H1 (cell line): Measurements from ENCODE around the gene ARHGAP8. TPM values are rescaled to one million over a fixed set of nuclear protein-coding genes. Genes with fewer than 3 reads are reported as not detected.
A peak's percentile ranks its signal among the peaks of the same experiment; 100 is the strongest.

ENCODE experiments used
- CTCF ChIA-PET: fragments of 300-600 bp; sonication (Branson Sonifier 250); formaldehyde crosslinking; loops from one replicate; lab custom pipeline; 2021; ENCODE audit not compliant: partially characterized antibody; lab: Charles Lee
- POLR2A ChIA-PET: fragments of 300-600 bp; sonication (Branson Sonifier 250); formaldehyde crosslinking; loops from one replicate; lab custom pipeline; 2021; ENCODE audit warnings: inconsistent platforms; ENCODE audit not compliant: partially characterized antibody; lab: Charles Lee
- DNase-seq, 2 experiments: peaks; one replicate each; pipeline versions ENCODE4 v3.0.0 to v3.0.0-alpha.2; 2010 to 2022; ENCODE audit warnings: low spot score in 2 of 2, low read depth in 1 of 2, mixed read lengths in 1 of 2
- FAIRE-seq: peaks from 2 replicates; lab custom pipeline; 2011; peaks lifted over from hg19 to GRCh38; lab: Jason Lieb, UNC
- H2AFZ ChIP-seq: 2 replicates; pipeline ENCODE4 v1.8.1; 2012; ENCODE audit warnings: low read length, inconsistent platforms
- H2AK5ac ChIP-seq: 2 replicates; pipeline ENCODE4 v1.6.1; 2013; ENCODE audit warnings: low read depth, low read length
- H2BK120ac ChIP-seq: replicated peaks from 2 replicates; pipeline ENCODE3; 2013; ENCODE audit warnings: low read depth, low read length, inconsistent platforms
- H2BK12ac ChIP-seq: 2 replicates; pipeline ENCODE4 v1.6.1; 2013; ENCODE audit warnings: low read depth, low read length
- H2BK15ac ChIP-seq: 2 replicates; pipeline ENCODE4 v1.6.1; 2013; ENCODE audit warnings: low read length
- H2BK20ac ChIP-seq: 2 replicates; pipeline ENCODE4 v1.6.1; 2013; ENCODE audit warnings: low read length
- H2BK5ac ChIP-seq: 2 replicates; pipeline ENCODE4 v1.6.1; 2013; ENCODE audit warnings: low read depth, low read length
- H3K14ac ChIP-seq: 2 replicates; pipeline ENCODE4 v1.6.1; 2013; ENCODE audit warnings: inconsistent platforms; ENCODE audit not compliant: insufficient read length
- H3K18ac ChIP-seq: 2 replicates; pipeline ENCODE4 v1.6.1; 2013; ENCODE audit warnings: low read length; ENCODE audit errors: extremely low read depth
- H3K23ac ChIP-seq: 2 replicates; pipeline ENCODE4 v1.6.1; 2013; ENCODE audit warnings: inconsistent platforms; ENCODE audit not compliant: insufficient read length
- H3K23me2 ChIP-seq: 2 replicates; pipeline ENCODE4 v1.6.1; 2013; ENCODE audit warnings: low read depth, low read length
- H3K27ac ChIP-seq: 2 replicates; pipeline ENCODE4 v1.6.1; 2011; ENCODE audit warnings: low read depth, low read length, inconsistent platforms
- H3K27me3 ChIP-seq, 4 experiments: replicated peaks in 1 of 4; 1 replicate in 1 of 4; 2 replicates in 3 of 4; pipeline versions ENCODE4 v1.6.1 to v1.8.1; 2011 to 2013; ENCODE audit warnings: low read length in 3 of 4, mild to moderate bottlenecking in 3 of 4, inconsistent platforms in 2 of 4, mixed read lengths in 2 of 4, moderate library complexity in 1 of 4; ENCODE audit not compliant: control insufficient read depth in 3 of 4, insufficient read depth in 3 of 4; ENCODE audit errors: extremely low read depth in 1 of 4
- H3K36me3 ChIP-seq, 4 experiments: 2 replicates each; pipeline versions ENCODE4 v1.6.1 to v1.8.1; 2011 to 2013; ENCODE audit warnings: mild to moderate bottlenecking in 4 of 4, low read length in 3 of 4, moderate library complexity in 2 of 4, control low read depth in 1 of 4, inconsistent platforms in 1 of 4; ENCODE audit not compliant: insufficient read depth in 4 of 4, control insufficient read depth in 2 of 4
- H3K4ac ChIP-seq: replicated peaks from 2 replicates; pipeline ENCODE3; 2013; ENCODE audit warnings: low read length, low read depth, mixed read lengths, inconsistent platforms; ENCODE audit not compliant: insufficient read length
- H3K4me1 ChIP-seq, 4 experiments: replicated peaks in 1 of 4; 1 replicate in 1 of 4; 2 replicates in 3 of 4; pipeline versions ENCODE4 v1.6.1 to v1.8.1; 2011 to 2013; ENCODE audit warnings: low read length in 3 of 4, inconsistent platforms in 2 of 4, mixed read lengths in 1 of 4; ENCODE audit not compliant: insufficient read depth in 4 of 4, control insufficient read depth in 3 of 4
- H3K4me2 ChIP-seq, 2 experiments: 2 replicates each; pipeline versions ENCODE4 v1.6.1 to v1.8.1; 2011 to 2013; ENCODE audit warnings: low read depth in 2 of 2, low read length in 2 of 2, control low read depth in 1 of 2, inconsistent platforms in 1 of 2, mild to moderate bottlenecking in 1 of 2; ENCODE audit not compliant: insufficient read depth in 1 of 2
- H3K4me3 ChIP-seq, 4 experiments: fragments of 200-600, 300-600 bp in 1 of 4; sonication (generic), shearing (Covaris generic), sonication (Bioruptor Twin) in 1 of 4; 2 replicates each; pipeline versions ENCODE4 v1.5.1 to v1.8.1; 2011 to 2016; ENCODE audit warnings: low read length in 4 of 4, low read depth in 3 of 4, control low read depth in 2 of 4, inconsistent platforms in 2 of 4, mild to moderate bottlenecking in 2 of 4, mixed read lengths in 1 of 4, moderate library complexity in 1 of 4; ENCODE audit not compliant: insufficient read depth in 2 of 4; ENCODE audit errors: extremely low read depth in 1 of 4
- H3K56ac ChIP-seq: replicated peaks from 2 replicates; pipeline ENCODE3; 2013; ENCODE audit warnings: low read depth, mild to moderate bottlenecking, mixed read lengths, low read length, inconsistent platforms; ENCODE audit not compliant: insufficient read length
- H3K79me1 ChIP-seq: 2 replicates; pipeline ENCODE4 v1.6.1; 2013; ENCODE audit warnings: low read depth, low read length, control low read depth
- H3K79me2 ChIP-seq, 2 experiments: 2 replicates each; pipeline versions ENCODE4 v1.6.1 to v1.8.1; 2012 to 2013; ENCODE audit warnings: low read length in 2 of 2, mild to moderate bottlenecking in 2 of 2, inconsistent platforms in 1 of 2; ENCODE audit not compliant: insufficient read depth in 2 of 2, control insufficient read depth in 1 of 2
- H3K9ac ChIP-seq, 4 experiments: replicated peaks in 1 of 4; 1 replicate in 1 of 4; 2 replicates in 3 of 4; pipeline versions ENCODE4 v1.6.1 to v1.8.1; 2011 to 2013; ENCODE audit warnings: low read depth in 3 of 4, low read length in 3 of 4, control low read depth in 2 of 4, mild to moderate bottlenecking in 2 of 4, moderate library complexity in 2 of 4, inconsistent platforms in 1 of 4; ENCODE audit errors: extremely low read depth in 1 of 4
- H3K9me3 ChIP-seq, 2 experiments: 2 replicates each; pipeline versions ENCODE4 v1.6.1 to v1.8.1; 2012 to 2013; ENCODE audit warnings: mild to moderate bottlenecking in 2 of 2, moderate library complexity in 2 of 2, control low read depth in 1 of 2, inconsistent platforms in 1 of 2, low read depth in 1 of 2, low read length in 1 of 2, mixed read lengths in 1 of 2; ENCODE audit not compliant: insufficient read depth in 2 of 2
- H4K20me1 ChIP-seq, 2 experiments: replicated peaks in 1 of 2; 2 replicates each; pipeline versions ENCODE3 to v1.8.1; 2011 to 2013; ENCODE audit warnings: inconsistent platforms in 2 of 2, low read length in 2 of 2, mild to moderate bottlenecking in 1 of 2; ENCODE audit not compliant: insufficient read depth in 2 of 2, control insufficient read depth in 1 of 2
- H4K5ac ChIP-seq: 2 replicates; pipeline ENCODE4 v1.6.1; 2013; ENCODE audit warnings: low read length, low read depth, mixed read lengths, inconsistent platforms; ENCODE audit not compliant: insufficient read length
- H4K8ac ChIP-seq: 2 replicates; pipeline ENCODE4 v1.8.0; 2013; ENCODE audit warnings: mild to moderate bottlenecking, moderate library complexity, low read length, inconsistent platforms; ENCODE audit not compliant: insufficient read depth; ENCODE audit errors: extremely low read depth
- H4K91ac ChIP-seq: replicated peaks from 2 replicates; pipeline ENCODE3; 2013; ENCODE audit warnings: low read length, mixed read lengths, inconsistent platforms; ENCODE audit not compliant: insufficient read length
- BACH1 ChIP-seq: IDR thresholded peaks from 2 replicates; pipeline ENCODE4 v1.6.1; 2012; ENCODE audit warnings: low read length, improper control_type of control experiment
- BCL11A ChIP-seq, 2 experiments: IDR thresholded peaks; one replicate each; pipeline ENCODE4 v1.6.1; 2011; ENCODE audit warnings: low read depth in 2 of 2, low read length in 2 of 2, mild to moderate bottlenecking in 2 of 2
- CHD2 ChIP-seq: IDR thresholded peaks from 2 replicates; pipeline ENCODE4 v1.6.1; 2012; ENCODE audit warnings: low read length, improper control_type of control experiment
- E2F6 ChIP-seq: IDR thresholded peaks from 2 replicates; pipeline ENCODE4 v1.6.1; 2012; ENCODE audit warnings: inconsistent platforms
- EP300 ChIP-seq, 2 experiments: IDR thresholded peaks; 1 replicate in 1 of 2; 2 replicates in 1 of 2; pipeline ENCODE4 v1.6.1; 2011 to 2012; ENCODE audit warnings: low read depth in 2 of 2, low read length in 2 of 2, mild to moderate bottlenecking in 2 of 2, borderline replicate concordance in 1 of 2, inconsistent platforms in 1 of 2, moderate library complexity in 1 of 2
- HDAC6 ChIP-seq: IDR thresholded peaks from one replicate; pipeline ENCODE4 v1.7.1; 2012; ENCODE audit warnings: low read depth, mild to moderate bottlenecking, inconsistent platforms, low read length, moderate library complexity
- KDM4A ChIP-seq: IDR thresholded peaks from one replicate; pipeline ENCODE4 v1.7.1; 2012; ENCODE audit warnings: low read depth, mild to moderate bottlenecking, moderate library complexity, low read length, inconsistent platforms; ENCODE audit not compliant: severe bottlenecking
- NANOG ChIP-seq: IDR thresholded peaks from 2 replicates; pipeline ENCODE4 v1.6.1; 2011; ENCODE audit warnings: low read length, low read depth, mild to moderate bottlenecking, inconsistent platforms; ENCODE audit not compliant: insufficient read depth, poor library complexity, severe bottlenecking
- POU5F1 ChIP-seq: IDR thresholded peaks from 2 replicates; pipeline ENCODE4 v1.6.1; 2011; ENCODE audit warnings: low read depth, mild to moderate bottlenecking, low read length, moderate library complexity
- SIRT6 ChIP-seq: IDR thresholded peaks from one replicate; pipeline ENCODE4 v1.7.1; 2012; ENCODE audit warnings: low read length, inconsistent platforms
- SP1 ChIP-seq: IDR thresholded peaks from 2 replicates; pipeline ENCODE4 v1.6.1; 2011; ENCODE audit warnings: low read depth, low read length
- WGBS, 2 experiments: shearing (Covaris generic) in 1 of 2; methylation state at CpG; one replicate each; pipeline versions ENCODE4 v1.1.6 to v1.1.7; 2013 to 2015; ENCODE audit warnings: low lambda C conversion rate in 2 of 2, mixed read lengths in 2 of 2, inconsistent platforms in 1 of 2, low coverage in 1 of 2, missing lambda C conversion rate in 1 of 2; ENCODE audit not compliant: insufficient replicate concordance in 2 of 2, insufficient coverage in 1 of 2, insufficient read length in 1 of 2; ENCODE audit errors: extremely low coverage in 1 of 2, missing lambda C conversion rate in 1 of 2; 5-methylcytosine and 5-hydroxymethylcytosine counted together
- polyA plus RNA-seq, 7 experiments: library from polyadenylated mRNA; depleted of rRNA in 3 of 7; stranded (reverse) in 5 of 7; unstranded in 2 of 7; fragments of >200 nt in 5 of 7; fragments of 200-250 nt in 2 of 7; gene quantifications; 1 replicate in 5 of 7; 2 replicates in 1 of 7; 4 replicates in 1 of 7; pipeline versions ENCODE4 v1.2.1 to v1.2.3, GENCODE V29; 2011 to 2013; ENCODE audit warnings: missing spikeins in 2 of 7, mixed read lengths in 2 of 7
- total RNA-seq: library from RNA; stranded (reverse); fragmentation: NEBNext Ultra II Directional; extraction: Animal tissue kit (Norgen Biotek cat#: 25700); gene quantifications from 2 replicates; pipeline ENCODE4 v1.2.1, GENCODE V29; 2021
- TF ChIP-seq, protein P1 (sequence below): IDR thresholded peaks from 2 replicates; pipeline ENCODE4 v1.6.1; 2011; ENCODE audit warnings: low read length, improper control_type of control experiment

ARHGAP8 gene
- total and polyA plus RNA-seq, 2 of the 8 experiments (the other 6 are each of a cell fraction or from before 2014, with no cell fraction given) = 35.6 to 47.7 TPM

DNA sequence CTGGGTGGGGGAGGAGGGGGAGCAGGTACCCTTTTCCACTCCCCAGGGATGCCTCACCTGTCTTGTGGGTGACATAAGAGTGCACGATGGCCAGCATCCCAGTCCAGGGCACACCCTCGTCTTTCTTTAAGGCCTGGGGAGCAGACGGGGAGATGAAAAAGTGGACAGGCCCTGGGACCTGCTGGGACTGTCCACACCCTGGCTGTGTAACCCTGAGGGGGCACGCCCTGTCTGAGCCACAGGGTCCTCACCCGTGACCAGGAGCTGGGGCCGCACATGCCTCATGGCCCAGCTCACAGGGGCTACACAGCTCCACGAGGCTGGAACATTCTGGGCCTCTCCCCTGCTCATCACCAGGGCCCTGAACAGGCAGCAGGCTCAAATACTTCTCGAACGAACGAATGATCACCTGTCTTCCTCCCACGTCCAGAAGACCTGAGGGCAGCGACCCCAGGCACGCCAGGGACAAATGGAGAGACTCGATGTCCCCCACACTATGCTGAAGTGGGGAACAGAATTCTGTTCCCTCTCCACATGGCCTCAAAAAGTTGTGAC is 133.5 kb downstream of the ARHGAP8 start:
- Histone ChIP-seq H3K18ac (no peak overlapping the region), H2BK5ac (no peak overlapping the region), H2BK20ac (no peak overlapping the region), H2AFZ (no peak overlapping the region), H3K14ac (no peak overlapping the region), H3K4ac (no peak overlapping the region), H3K23me2 (peaks cover 8% of the 10 kb centered on the region; the same call in 1 of the 2 replicates), H2BK12ac (no peak overlapping the region), H4K91ac (no peak overlapping the region), H3K4me2 (no peak overlapping the region), H3K79me1 (no peaks in the 10 kb centered on the region), H3K9ac (no peak overlapping the region), H4K5ac (no peak overlapping the region), H3K23ac (no peak overlapping the region), H3K79me2 (no peaks in the 10 kb centered on the region), H3K4me3 (no peak overlapping the region), H3K4me1 (peaks cover 0 to 13% (median 9%) of the 10 kb centered on the region in 4 experiments; a peak in 5 of 7 replicates), H2AK5ac (no peak overlapping the region), H2BK15ac (no peak overlapping the region), H3K36me3 (peaks cover 13 to 31% (median 25%) of the 10 kb centered on the region in 4 experiments; a peak in 7 of 8 replicates), H2BK120ac (no peak overlapping the region), H3K56ac (no peak overlapping the region), H3K9me3 (no peaks in the 10 kb centered on the region; a peak in 1 of 4 replicates), H4K8ac (peak overlapping the region; percentile 22; the same call in 1 of the 2 replicates), H3K27me3 (no peaks in the 10 kb centered on the region; a peak in 1 of 7 replicates), H3K27ac (peak overlapping the region; percentile 25; the same call in 1 of the 2 replicates), H4K20me1 (peaks cover 0 to 11% of the 10 kb centered on the region in 2 experiments)
- ChIA-PET CTCF (no interaction called here), POLR2A (no interaction called here)
- no peak for FAIRE-seq
- WGBS, 2 experiments = 93% methylated on average over 13 of the region's 14 CpGs; no CpG with 5 or more reads in 1 of the 2 experiments
- no peak for DNase-seq
- TF ChIP-seq SP1 (no peak), BACH1 (no peak), POU5F1 (no peak), NANOG (no peak), KDM4A (no peak), E2F6 (no peak), EP300 (IDR thresholded peaks at IDR 0.05; ENCODE audit: borderline replicate concordance in 1 of 2, low read depth in 2 of 2, low read length in 2 of 2) (no peak), CHD2 (no peak), BCL11A (IDR thresholded peaks at IDR 0.05; ENCODE audit: low read depth in 2 of 2, low read length in 2 of 2) (no peak), HDAC6 (no peak), SIRT6 (no peak)
- TF ChIP-seq, protein P1, sequence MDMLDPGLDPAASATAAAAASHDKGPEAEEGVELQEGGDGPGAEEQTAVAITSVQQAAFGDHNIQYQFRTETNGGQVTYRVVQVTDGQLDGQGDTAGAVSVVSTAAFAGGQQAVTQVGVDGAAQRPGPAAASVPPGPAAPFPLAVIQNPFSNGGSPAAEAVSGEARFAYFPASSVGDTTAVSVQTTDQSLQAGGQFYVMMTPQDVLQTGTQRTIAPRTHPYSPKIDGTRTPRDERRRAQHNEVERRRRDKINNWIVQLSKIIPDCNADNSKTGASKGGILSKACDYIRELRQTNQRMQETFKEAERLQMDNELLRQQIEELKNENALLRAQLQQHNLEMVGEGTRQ = no peak
